Endothelial cell of umbilical vein (primary cell): Measurements from ENCODE around the gene RPSA. TPM values are rescaled to one million over a fixed set of nuclear protein-coding genes. Genes with fewer than 3 reads are reported as not detected.

ENCODE experiments used
- BruUV-seq: library from RNA; stranded (reverse); fragments of 400-500 nt; replicated peaks from 2 replicates; lab custom pipeline; 2021; lab: Mats Ljungman, UMichigan
- CTCF ChIA-PET: fragments of 300-600, 350-600 bp; sonication (Branson Sonifier 250); formaldehyde crosslinking; loops from one replicate; lab custom pipeline; 2021; ENCODE audit warnings: antibody characterized with exemption, inconsistent platforms; lab: Charles Lee
- POLR2A ChIA-PET: fragments of 300-600, 350-600 bp; sonication (Branson Sonifier 250); formaldehyde crosslinking; loops from one replicate; lab custom pipeline; 2021; ENCODE audit warnings: antibody characterized with exemption, inconsistent platforms; lab: Charles Lee
- DNase-seq: peaks from one replicate; pipeline ENCODE4 v3.0.0-alpha.2; 2011; ENCODE audit warnings: low read depth, low spot score
- FAIRE-seq: peaks from 2 replicates; lab custom pipeline; 2011; peaks lifted over from hg19 to GRCh38; lab: Jason Lieb, UNC
- H2AFZ ChIP-seq: 2 replicates; pipeline ENCODE4 v1.6.0; 2012; ENCODE audit warnings: low read depth, low read length, control low read depth, inconsistent platforms
- H3K27ac ChIP-seq: 2 replicates; pipeline ENCODE4 v1.5.1; 2011; ENCODE audit warnings: low read depth, mild to moderate bottlenecking, control low read depth, low read length, moderate library complexity; ENCODE audit not compliant: insufficient read depth
- H3K27me3 ChIP-seq, 2 experiments: 2 replicates each; pipeline versions ENCODE4 v1.6.0 to v1.6.1; 2011; ENCODE audit warnings: low read length in 2 of 2, mixed read lengths in 1 of 2; ENCODE audit not compliant: control insufficient read depth in 2 of 2, insufficient read depth in 2 of 2
- H3K36me3 ChIP-seq, 2 experiments: 2 replicates in 1 of 2; 3 replicates in 1 of 2; pipeline ENCODE4 v1.5.1; 2011; ENCODE audit warnings: low read length in 2 of 2, mild to moderate bottlenecking in 1 of 2, moderate library complexity in 1 of 2; ENCODE audit not compliant: control insufficient read depth in 2 of 2, insufficient read depth in 2 of 2; ENCODE audit errors: extremely low read depth in 1 of 2
- H3K4me1 ChIP-seq: 3 replicates; pipeline ENCODE4 v1.5.1; 2011; ENCODE audit warnings: mild to moderate bottlenecking, low read length; ENCODE audit not compliant: control insufficient read depth, insufficient read depth; ENCODE audit errors: extremely low read depth
- H3K4me2 ChIP-seq: 2 replicates; pipeline ENCODE4 v1.6.1; 2011; ENCODE audit warnings: low read length, control low read depth, mixed read lengths; ENCODE audit not compliant: insufficient read depth
- H3K4me3 ChIP-seq, 3 experiments: fragments of 200-600 bp in 1 of 3; sonication (generic), shearing (Covaris generic) in 1 of 3; replicated peaks in 1 of 3; 2 replicates each; pipeline ENCODE4 v1.5.1; 2011 to 2016; ENCODE audit warnings: control low read depth in 3 of 3, low read length in 3 of 3, mild to moderate bottlenecking in 2 of 3, inconsistent platforms in 1 of 3, low read depth in 1 of 3, moderate library complexity in 1 of 3; ENCODE audit not compliant: insufficient read depth in 1 of 3
- H3K79me2 ChIP-seq: 2 replicates; pipeline ENCODE4 v1.6.0; 2012; ENCODE audit warnings: low read length, inconsistent platforms; ENCODE audit not compliant: control insufficient read depth, insufficient read depth
- H3K9ac ChIP-seq: replicated peaks from 2 replicates; pipeline ENCODE3; 2011; ENCODE audit warnings: low read length, control low read depth; ENCODE audit not compliant: insufficient read depth; ENCODE audit errors: extremely low read depth
- H3K9me1 ChIP-seq: replicated peaks from 3 replicates; pipeline ENCODE4 v1.6.0; 2011; ENCODE audit warnings: mild to moderate bottlenecking, low read length; ENCODE audit not compliant: control insufficient read depth, insufficient read depth; ENCODE audit errors: extremely low read depth
- H3K9me3 ChIP-seq: replicated peaks from 2 replicates; pipeline ENCODE4 v1.5.1; 2012; ENCODE audit warnings: low read length, inconsistent platforms; ENCODE audit not compliant: control insufficient read depth, insufficient read depth
- H4K20me1 ChIP-seq: replicated peaks from 2 replicates; pipeline ENCODE3; 2011; ENCODE audit warnings: mild to moderate bottlenecking, low read length; ENCODE audit not compliant: control insufficient read depth, insufficient read depth; ENCODE audit errors: extremely low read depth
- EZH2 ChIP-seq: IDR thresholded peaks from 2 replicates; pipeline ENCODE4 v1.6.1; 2012; ENCODE audit warnings: borderline replicate concordance, low read depth, mild to moderate bottlenecking, moderate library complexity, low read length, inconsistent platforms; ENCODE audit not compliant: severe bottlenecking
- FOS ChIP-seq: IDR thresholded peaks from 2 replicates; pipeline ENCODE4 v1.6.1; 2011; ENCODE audit warnings: mild to moderate bottlenecking, low read length, moderate library complexity, borderline replicate concordance; ENCODE audit not compliant: insufficient read depth
- GATA2 ChIP-seq: IDR thresholded peaks from 2 replicates; pipeline ENCODE4 v1.7.0; 2011; ENCODE audit warnings: low read depth, mild to moderate bottlenecking, moderate library complexity, mixed read lengths, low read length; ENCODE audit not compliant: insufficient read length, insufficient read depth
- JUN ChIP-seq: IDR thresholded peaks from 2 replicates; pipeline ENCODE4 v1.6.1; 2011; ENCODE audit warnings: borderline replicate concordance, low read depth; ENCODE audit not compliant: insufficient read length, insufficient read depth
- MAX ChIP-seq: IDR thresholded peaks from 2 replicates; pipeline ENCODE4 v1.6.1; 2011; ENCODE audit not compliant: insufficient read depth, insufficient read length
- MYC ChIP-seq: IDR thresholded peaks from one replicate; pipeline ENCODE4 v1.6.1; 2011; ENCODE audit warnings: mild to moderate bottlenecking, low read depth, low read length
- POLR2A ChIP-seq: IDR thresholded peaks from 2 replicates; pipeline ENCODE4 v1.6.1; 2012; ENCODE audit warnings: low read depth, mild to moderate bottlenecking, control low read depth, low read length
- POLR2AphosphoS5 ChIP-seq: IDR thresholded peaks from 2 replicates; pipeline ENCODE4 v1.6.1; 2012; ENCODE audit warnings: low read depth, mild to moderate bottlenecking, control low read depth, low read length, moderate library complexity; ENCODE audit not compliant: insufficient read depth
- dilution Hi-C: fragments of 300-500 bp; cut with MboI; formaldehyde crosslinking; loops from one replicate; pipeline ENCODE4 v1.15.0; 2019; ENCODE audit warnings: low sequenced_read_pairs; ENCODE audit not compliant: extremely low pct_ligation_motif_present
- intact Hi-C: fragments of 100-400 bp; cut with micrococcal nuclease; formaldehyde crosslinking; loops from one replicate; pipeline ENCODE4 v1.10.0; 2022
- polyA plus RNA-seq, 4 experiments: library from polyadenylated mRNA; depleted of rRNA in 3 of 4; stranded (reverse) in 3 of 4; unstranded in 1 of 4; fragments of >200 nt; gene quantifications; 2 replicates each; pipeline versions ENCODE4 v1.2.1 to v1.2.3, GENCODE V29; 2011 to 2012; ENCODE audit warnings: missing spikeins in 1 of 4
- total RNA-seq: library from RNA; stranded (reverse); gene quantifications from 2 replicates; pipeline ENCODE4 v1.2.3, GENCODE V29; 2021
- TF ChIP-seq, protein P1 (sequence below), 2 donors: IDR thresholded peaks; 1 replicate in 1 of 2; 2 replicates in 1 of 2; pipeline ENCODE4 v1.5.1; 2011; ENCODE audit warnings: low read length in 2 of 2, mild to moderate bottlenecking in 2 of 2, moderate library complexity in 2 of 2, control low read depth in 1 of 2, inconsistent platforms in 1 of 2, low read depth in 1 of 2; ENCODE audit not compliant: insufficient read depth in 1 of 2; ENCODE audit errors: extremely low read depth in 1 of 2

RPSA gene
- total and polyA plus RNA-seq, 2 donors (not counting 3 experiments of a cell fraction or from before 2014, with no cell fraction given) = 1,357 to 3,687 TPM

- POLR2A ChIA-PET = no interaction called here
- intact Hi-C loops = loop anchor here (1.0 to 2.0 kb wide), 3 partner anchors 87 to 190 kb away; no protein-coding TSS in a partner anchor
- CTCF ChIA-PET = interaction anchor here (1.2 to 2.1 kb wide), 4 partner anchors 20 to 189 kb away, joined by 3 to 15 read pairs (median 8); no protein-coding TSS in a partner anchor
These were observed 27.4 kb upstream of the RPSA start for GRCh38 chr3:39378957-39379777.

More at GRCh38 chr3:39378957-39379777, 27.4 kb upstream of the RPSA start:
- no TSS peak for BruUV-seq
- no peak overlapping the region for H3K4me3 ChIP-seq
- H2AFZ ChIP-seq = no peak overlapping the region
- H3K9me3 ChIP-seq = no peaks in the 10 kb centered on the region
- H3K9me1 ChIP-seq = no peaks in the 10 kb centered on the region
- no peak overlapping the region for H3K27ac ChIP-seq
- DNase-seq (no peak), FAIRE-seq (no peak)
- H4K20me1 ChIP-seq = no peaks in the 10 kb centered on the region
- TF ChIP-seq GATA2 (no peak), MYC (no peak), EZH2 (no peak), FOS (no peak), POLR2A (no peak), POLR2AphosphoS5 (no peak), JUN (no peak), MAX (no peak)
- TF ChIP-seq, protein P1, sequence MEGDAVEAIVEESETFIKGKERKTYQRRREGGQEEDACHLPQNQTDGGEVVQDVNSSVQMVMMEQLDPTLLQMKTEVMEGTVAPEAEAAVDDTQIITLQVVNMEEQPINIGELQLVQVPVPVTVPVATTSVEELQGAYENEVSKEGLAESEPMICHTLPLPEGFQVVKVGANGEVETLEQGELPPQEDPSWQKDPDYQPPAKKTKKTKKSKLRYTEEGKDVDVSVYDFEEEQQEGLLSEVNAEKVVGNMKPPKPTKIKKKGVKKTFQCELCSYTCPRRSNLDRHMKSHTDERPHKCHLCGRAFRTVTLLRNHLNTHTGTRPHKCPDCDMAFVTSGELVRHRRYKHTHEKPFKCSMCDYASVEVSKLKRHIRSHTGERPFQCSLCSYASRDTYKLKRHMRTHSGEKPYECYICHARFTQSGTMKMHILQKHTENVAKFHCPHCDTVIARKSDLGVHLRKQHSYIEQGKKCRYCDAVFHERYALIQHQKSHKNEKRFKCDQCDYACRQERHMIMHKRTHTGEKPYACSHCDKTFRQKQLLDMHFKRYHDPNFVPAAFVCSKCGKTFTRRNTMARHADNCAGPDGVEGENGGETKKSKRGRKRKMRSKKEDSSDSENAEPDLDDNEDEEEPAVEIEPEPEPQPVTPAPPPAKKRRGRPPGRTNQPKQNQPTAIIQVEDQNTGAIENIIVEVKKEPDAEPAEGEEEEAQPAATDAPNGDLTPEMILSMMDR (IDR thresholded peaks at IDR 0.05; ENCODE audit: extremely low read depth in 1 of 2, insufficient read depth in 1 of 2, low read depth in 1 of 2, low read length in 2 of 2) = no peak
- no peaks in the 10 kb centered on the region for H3K36me3 ChIP-seq
- no peak overlapping the region for H3K4me2 ChIP-seq
- no peak overlapping the region for H3K9ac ChIP-seq
- H3K27me3 ChIP-seq = peaks cover 0 to 2% of the 10 kb centered on the region in 2 experiments
- peaks cover 18% of the 10 kb centered on the region for H3K4me1 ChIP-seq
- no peaks in the 10 kb centered on the region for H3K79me2 ChIP-seq
- dilution Hi-C loops = no loop called here
